Mesendoderm (in vitro differentiated cells): Measurements from ENCODE around the gene SCLT1.

Experiments used
- DNase-seq: peaks from one replicate; pipeline ENCODE4 v3.0.0; 2013
- H2AK5ac ChIP-seq: 2 replicates; pipeline ENCODE4 v1.6.1; 2013; ENCODE audit warnings: low read length, inconsistent platforms
- H2BK120ac ChIP-seq: 2 replicates; pipeline ENCODE4 v1.6.1; 2013; ENCODE audit warnings: low read depth, mild to moderate bottlenecking, low read length, moderate library complexity, mixed read lengths
- H2BK15ac ChIP-seq: replicated peaks from 2 replicates; pipeline ENCODE4 v1.6.1; 2013; ENCODE audit warnings: low read depth, mild to moderate bottlenecking, moderate library complexity
- H2BK5ac ChIP-seq: 2 replicates; pipeline ENCODE4 v1.6.1; 2013; ENCODE audit warnings: low read length, inconsistent platforms
- H3K18ac ChIP-seq: 2 replicates; pipeline ENCODE4 v1.6.1; 2013; ENCODE audit warnings: mild to moderate bottlenecking, low read length, mixed read lengths
- H3K23ac ChIP-seq: one replicate; pipeline ENCODE4 v1.6.1; 2013; ENCODE audit warnings: low read length
- H3K27ac ChIP-seq: 2 replicates; pipeline ENCODE4 v1.5.1; 2013; ENCODE audit warnings: low read depth, mild to moderate bottlenecking, inconsistent platforms, low read length, moderate library complexity
- H3K27me3 ChIP-seq: 2 replicates; pipeline ENCODE4 v1.6.1; 2013; ENCODE audit warnings: low read length, control low read depth, mild to moderate bottlenecking, inconsistent platforms; ENCODE audit not compliant: insufficient read depth, poor library complexity
- H3K36me3 ChIP-seq: 2 replicates; pipeline ENCODE4 v1.6.1; 2013; ENCODE audit warnings: low read length, inconsistent platforms; ENCODE audit not compliant: control insufficient read depth, insufficient read depth
- H3K4ac ChIP-seq: one replicate; pipeline ENCODE4 v1.6.1; 2013; ENCODE audit warnings: low read depth, mild to moderate bottlenecking, low read length, moderate library complexity
- H3K4me1 ChIP-seq: 2 replicates; pipeline ENCODE4 v1.6.1; 2013; ENCODE audit warnings: low read depth, low read length, inconsistent platforms; ENCODE audit not compliant: control insufficient read depth
- H3K4me2 ChIP-seq: 2 replicates; pipeline ENCODE4 v1.6.1; 2013; ENCODE audit warnings: low read length
- H3K4me3 ChIP-seq: 2 replicates; pipeline ENCODE4 v1.5.1; 2013; ENCODE audit warnings: mild to moderate bottlenecking, low read length
- H3K56ac ChIP-seq: one replicate; pipeline ENCODE4 v1.6.1; 2013; ENCODE audit warnings: low read length
- H3K79me1 ChIP-seq: 2 replicates; pipeline ENCODE4 v1.6.1; 2013; ENCODE audit warnings: low read length, inconsistent platforms
- H3K79me2 ChIP-seq: 2 replicates; pipeline ENCODE4 v1.6.1; 2013; ENCODE audit warnings: mild to moderate bottlenecking, low read length; ENCODE audit not compliant: control insufficient read depth, insufficient read depth
- H3K9ac ChIP-seq: 2 replicates; pipeline ENCODE4 v1.6.1; 2013; ENCODE audit warnings: low read length, inconsistent platforms
- H4K5ac ChIP-seq: one replicate; pipeline ENCODE4 v1.6.1; 2013; ENCODE audit warnings: low read length
- H4K8ac ChIP-seq: one replicate; pipeline ENCODE4 v1.6.1; 2013; ENCODE audit warnings: low read depth, mild to moderate bottlenecking, control low read depth, low read length, moderate library complexity
- WGBS: extraction: QIAGEN DNeasy Blood & Tissue Kit; methylation state at CpG from one replicate; pipeline ENCODE4 v1.1.7; 2013; ENCODE audit warnings: low lambda C conversion rate, missing lambda C conversion rate; ENCODE audit not compliant: insufficient coverage; ENCODE audit errors: extremely low coverage; 5-methylcytosine and 5-hydroxymethylcytosine counted together

The SCLT1 gene

DNA sequence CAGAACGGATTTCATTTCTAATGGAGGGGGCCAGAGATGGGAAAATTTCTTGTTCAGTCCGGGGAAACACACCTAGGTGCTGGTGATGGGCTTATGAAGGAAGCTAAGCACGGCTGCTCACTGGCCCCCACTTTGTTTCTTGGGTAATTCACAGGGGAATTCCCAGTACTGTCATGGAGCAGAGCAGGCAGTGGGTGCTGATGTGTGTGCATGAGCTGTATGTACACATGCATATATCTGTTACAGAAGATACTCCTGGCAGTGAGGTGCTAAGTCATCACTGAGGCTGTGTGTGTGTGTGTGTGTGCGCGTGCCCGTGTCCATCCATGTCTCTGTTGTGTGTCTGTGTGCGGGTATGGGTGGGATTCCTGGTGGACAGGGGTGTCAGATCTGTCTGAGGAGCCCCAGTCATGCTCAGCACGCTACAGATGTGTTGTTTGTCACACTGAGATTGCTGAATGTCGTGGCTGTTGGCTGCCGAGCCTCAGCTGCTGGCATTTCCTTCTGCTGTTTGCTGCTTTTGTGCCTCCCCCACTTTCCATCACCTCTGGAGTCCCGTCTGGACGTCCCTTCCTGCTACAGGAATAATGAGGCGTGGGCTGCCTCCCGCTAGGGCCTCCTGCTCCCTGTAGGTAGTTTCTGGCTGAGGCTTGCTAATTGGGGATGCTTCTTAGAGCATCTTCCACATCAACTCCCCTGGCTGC lies 230.6 kb downstream of the SCLT1 start:
- no peak overlapping the region for H3K4me2 ChIP-seq
- no peak overlapping the region for H2AK5ac ChIP-seq
- peaks cover 2% of the 10 kb centered on the region for H3K4me1 ChIP-seq
- no peak overlapping the region for H3K4me3 ChIP-seq
- no peak overlapping the region for H2BK120ac ChIP-seq
- H3K27me3 ChIP-seq: no peaks in the 10 kb centered on the region
- H3K79me1 ChIP-seq: peaks cover 12% of the 10 kb centered on the region
- no peak overlapping the region for H2BK5ac ChIP-seq
- no peak overlapping the region for H3K23ac ChIP-seq
- H3K9ac ChIP-seq: no peak overlapping the region
- no peak overlapping the region for H3K4ac ChIP-seq
- no peak overlapping the region for H3K27ac ChIP-seq
- peaks cover 10% of the 10 kb centered on the region for H3K36me3 ChIP-seq
- no peak overlapping the region for H2BK15ac ChIP-seq
- H4K8ac ChIP-seq: no peak overlapping the region
- H4K5ac ChIP-seq: no peak overlapping the region
- peaks cover 9% of the 10 kb centered on the region for H3K79me2 ChIP-seq
- whole genome bisulfite sequencing: no CpG with 5 or more reads among the region's 14 CpGs
- H3K56ac ChIP-seq: peak overlapping the region; percentile 10
- no peak overlapping the region for H3K18ac ChIP-seq
- DNase-seq: peak; percentile 67

DNA sequence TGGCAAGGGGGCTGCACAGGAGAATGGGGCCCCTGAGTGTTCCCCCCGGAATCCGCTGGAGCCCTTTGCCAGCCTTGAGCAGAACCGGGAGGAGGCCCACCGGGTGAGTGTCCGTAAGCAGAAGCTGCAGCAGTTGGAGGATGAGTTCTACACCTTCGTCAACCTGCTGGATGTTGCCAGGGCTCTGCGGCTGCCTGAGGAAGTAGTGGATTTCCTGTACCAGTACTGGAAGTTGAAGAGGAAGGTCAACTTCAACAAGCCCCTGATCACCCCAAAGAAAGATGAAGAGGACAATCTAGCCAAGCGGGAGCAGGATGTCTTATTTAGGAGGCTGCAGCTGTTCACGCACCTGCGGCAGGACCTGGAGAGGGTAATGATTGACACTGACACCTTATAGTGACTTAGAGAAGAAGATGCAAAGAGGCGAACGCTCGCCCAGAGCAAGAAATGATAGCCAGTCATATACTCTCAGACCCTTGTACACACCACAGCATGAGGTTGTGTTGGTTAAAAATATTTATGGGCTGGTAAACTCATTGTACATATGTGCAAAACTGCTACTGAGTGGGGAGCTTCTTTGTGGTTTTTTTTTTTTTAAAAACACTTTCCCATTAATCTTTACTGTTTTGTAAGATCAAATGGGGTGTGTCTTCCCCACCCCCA lies 231.4 kb downstream of the SCLT1 start:
- H3K4me3 ChIP-seq: no peak overlapping the region
- no peak overlapping the region for H3K56ac ChIP-seq
- no CpG with 5 or more reads among the region's 13 CpGs for WGBS
- no peak for DNase-seq
- H3K23ac ChIP-seq: no peak overlapping the region
- no peaks in the 10 kb centered on the region for H3K27me3 ChIP-seq
- no peak overlapping the region for H3K18ac ChIP-seq
- no peak overlapping the region for H3K27ac ChIP-seq
- H3K4ac ChIP-seq: no peak overlapping the region
- H3K36me3 ChIP-seq: peaks cover 15% of the 10 kb centered on the region
- no peak overlapping the region for H4K8ac ChIP-seq
- no peak overlapping the region for H2AK5ac ChIP-seq
- H3K79me1 ChIP-seq: peaks cover 10% of the 10 kb centered on the region
- H4K5ac ChIP-seq: no peak overlapping the region
- no peak overlapping the region for H2BK15ac ChIP-seq
- H2BK120ac ChIP-seq: no peak overlapping the region
- H2BK5ac ChIP-seq: no peak overlapping the region
- H3K4me1 ChIP-seq: peaks cover 2% of the 10 kb centered on the region
- no peak overlapping the region for H3K9ac ChIP-seq
- peaks cover 11% of the 10 kb centered on the region for H3K79me2 ChIP-seq
- H3K4me2 ChIP-seq: no peak overlapping the region

DNA sequence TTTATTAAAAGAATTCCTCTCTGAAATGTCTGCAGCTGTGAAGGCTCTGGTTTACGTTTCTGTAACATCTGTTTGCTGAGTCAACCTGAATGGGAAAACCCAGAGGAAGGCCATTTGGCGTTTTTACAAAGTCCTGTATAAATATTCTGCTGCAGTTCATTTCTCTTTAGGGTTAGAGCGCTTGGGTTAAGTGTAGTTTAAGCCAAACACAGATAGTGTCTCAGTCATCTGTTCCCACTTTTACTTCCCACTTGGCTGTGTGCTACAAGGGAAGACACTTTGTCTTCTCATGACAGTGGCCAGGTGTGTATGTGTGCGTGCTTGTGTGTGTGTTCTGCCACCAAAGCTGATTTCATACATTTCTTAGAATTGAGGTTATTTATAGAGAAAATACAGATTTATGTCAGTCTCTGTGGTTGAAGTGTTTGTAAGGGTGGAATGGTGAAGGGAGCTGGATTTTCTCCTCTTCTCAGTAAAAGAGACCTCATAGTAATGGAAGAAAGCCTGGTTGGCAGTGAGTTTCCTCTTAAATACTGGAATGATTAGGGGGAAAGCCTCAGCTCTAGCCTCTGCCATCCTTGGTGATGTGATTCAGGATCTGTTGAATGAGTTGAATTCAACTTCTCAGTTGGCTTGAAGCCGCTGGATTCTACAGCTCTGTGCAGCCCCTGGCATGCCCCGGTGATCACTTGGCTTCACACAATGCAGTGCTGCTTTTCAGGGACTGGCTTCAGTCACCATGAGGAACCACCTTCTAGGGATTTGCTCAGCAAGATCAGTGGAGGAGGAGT lies 233.3 kb downstream of the SCLT1 start:
- H3K4ac ChIP-seq: no peak overlapping the region
- DNase-seq: no peak
- no peak overlapping the region for H3K9ac ChIP-seq
- H3K4me1 ChIP-seq: no peaks in the 10 kb centered on the region
- H4K5ac ChIP-seq: no peak overlapping the region
- H3K27ac ChIP-seq: no peak overlapping the region
- no peak overlapping the region for H2BK5ac ChIP-seq
- H3K18ac ChIP-seq: no peak overlapping the region
- H2AK5ac ChIP-seq: no peak overlapping the region
- H3K79me2 ChIP-seq: peaks cover 10% of the 10 kb centered on the region
- H2BK120ac ChIP-seq: no peak overlapping the region
- no peak overlapping the region for H2BK15ac ChIP-seq
- H3K79me1 ChIP-seq: peaks cover 11% of the 10 kb centered on the region
- no peak overlapping the region for H3K4me2 ChIP-seq
- WGBS: no CpG with 5 or more reads among the region's 6 CpGs
- H4K8ac ChIP-seq: no peak overlapping the region
- H3K36me3 ChIP-seq: peaks cover 20% of the 10 kb centered on the region
- H3K4me3 ChIP-seq: no peak overlapping the region
- H3K27me3 ChIP-seq: no peaks in the 10 kb centered on the region
- no peak overlapping the region for H3K56ac ChIP-seq
- no peak overlapping the region for H3K23ac ChIP-seq

DNA sequence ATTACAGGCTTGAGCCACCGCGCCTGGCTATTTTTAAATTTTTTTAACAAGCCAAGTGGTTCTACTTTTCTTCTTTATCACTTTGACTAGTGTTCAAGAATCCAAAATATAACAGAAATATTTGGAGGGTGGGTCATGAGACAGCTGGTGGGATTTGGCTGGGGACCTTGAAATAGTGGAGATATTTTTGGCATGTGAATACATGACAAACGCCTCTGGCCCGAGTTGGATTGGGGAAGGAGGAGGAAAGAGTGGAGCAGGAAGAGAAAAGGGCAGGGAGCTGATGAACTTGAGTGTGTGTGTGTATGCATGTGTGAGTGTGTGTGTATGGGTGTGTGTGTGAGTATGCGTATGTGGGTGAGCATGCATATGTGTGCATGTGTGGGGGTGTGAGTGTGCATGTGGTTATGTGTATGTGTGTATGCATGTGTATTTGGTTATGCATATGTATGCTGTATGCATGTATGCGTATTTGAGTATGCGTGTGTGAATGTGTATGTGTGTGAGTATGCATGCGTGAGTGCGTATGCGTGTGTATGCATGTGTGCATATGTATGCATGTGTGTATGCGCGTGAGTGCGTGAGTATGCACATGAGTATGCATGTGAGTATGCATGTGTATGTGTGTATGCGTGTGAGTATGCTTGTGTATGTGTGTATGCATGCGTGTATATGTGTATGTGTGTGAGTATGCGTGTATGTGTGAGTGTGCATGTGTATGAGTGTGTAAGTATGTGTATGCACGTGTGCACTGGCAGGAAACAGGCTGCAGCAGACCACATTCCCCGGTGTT lies 234.3 kb downstream of the SCLT1 start:
- Histone ChIP-seq H3K4ac (no peak overlapping the region), H4K5ac (no peak overlapping the region), H3K27ac (no peak overlapping the region), H2BK15ac (no peak overlapping the region), H3K36me3 (peaks cover 20% of the 10 kb centered on the region), H3K4me1 (no peaks in the 10 kb centered on the region), H2BK5ac (no peak overlapping the region), H3K79me2 (peaks cover 9% of the 10 kb centered on the region), H4K8ac (no peak overlapping the region), H3K23ac (no peak overlapping the region), H3K18ac (no peak overlapping the region), H3K27me3 (no peaks in the 10 kb centered on the region), H2BK120ac (no peak overlapping the region), H3K79me1 (peaks cover 11% of the 10 kb centered on the region), H3K56ac (no peak overlapping the region), H2AK5ac (no peak overlapping the region), H3K9ac (no peak overlapping the region), H3K4me2 (no peak overlapping the region), H3K4me3 (no peak overlapping the region)
- 100% methylated on average over 5 of the region's 18 CpGs for whole genome bisulfite sequencing
- DNase-seq: no peak

DNA sequence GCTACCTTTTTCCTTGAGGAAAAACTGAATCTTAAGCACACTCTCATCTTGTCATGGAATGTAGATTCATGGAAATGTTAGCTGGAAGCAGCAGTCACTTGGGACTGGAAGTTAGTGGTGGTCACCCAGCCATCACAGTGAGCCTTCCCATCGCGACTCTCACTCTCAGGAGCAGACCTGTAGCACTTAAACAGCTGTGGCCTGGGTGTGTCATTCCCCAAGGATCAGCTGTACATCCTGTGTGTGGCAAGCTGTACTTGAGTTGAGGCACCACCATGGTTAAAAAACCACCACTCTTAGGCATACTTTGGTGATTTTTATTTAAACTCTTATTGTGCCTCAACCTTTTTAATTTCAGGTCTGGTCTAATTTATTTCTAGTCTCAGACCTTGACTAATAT lies 237.1 kb downstream of the SCLT1 start:
- Histone ChIP-seq H3K23ac (no peak overlapping the region), H3K56ac (no peak overlapping the region), H3K79me2 (peaks cover 11% of the 10 kb centered on the region), H3K18ac (no peak overlapping the region), H3K4me1 (no peaks in the 10 kb centered on the region), H3K36me3 (peaks cover 21% of the 10 kb centered on the region), H3K27me3 (no peaks in the 10 kb centered on the region), H4K8ac (no peak overlapping the region), H3K79me1 (peaks cover 13% of the 10 kb centered on the region), H2BK5ac (no peak overlapping the region), H3K4me2 (no peak overlapping the region), H2BK15ac (no peak overlapping the region), H2AK5ac (no peak overlapping the region), H2BK120ac (no peak overlapping the region), H3K9ac (no peak overlapping the region), H3K4me3 (no peak overlapping the region), H4K5ac (no peak overlapping the region), H3K27ac (no peak overlapping the region), H3K4ac (no peak overlapping the region)
- WGBS: no CpG with 5 or more reads among the region's 2 CpGs
- DNase-seq: no peak
